ENCODE data around the gene SAP30BP. TPM values are rescaled to one million over a fixed set of nuclear protein-coding genes. Genes with fewer than 3 reads are reported as not detected.

The SAP30BP gene
- total and polyA plus RNA-seq, 10 of the 15 experiments (the other 5 are each of a cell fraction or from before 2014, with no cell fraction given), result 57.9 to 166 (median 94.5) TPM

DNA sequence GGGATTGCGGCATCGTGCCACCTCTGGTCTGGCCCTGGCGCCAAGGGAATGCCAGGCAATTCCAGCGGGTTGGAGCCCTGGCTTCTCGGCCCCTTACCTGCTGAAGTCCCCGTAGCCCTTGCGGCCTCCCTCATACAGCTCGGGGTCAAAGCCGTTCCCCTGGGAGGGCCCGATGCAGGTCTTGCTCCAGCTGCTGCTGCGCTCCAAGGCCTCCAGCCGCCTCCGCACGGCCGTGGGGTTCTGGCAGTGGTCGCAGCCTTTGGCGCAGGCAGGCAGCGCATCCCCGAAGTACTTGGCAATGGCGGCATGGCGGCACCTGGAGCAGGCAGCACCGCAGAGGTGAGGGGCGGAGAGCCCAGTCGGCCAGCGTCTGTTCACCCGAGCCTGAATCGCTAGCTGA lies 35.8 kb upstream of the SAP30BP start (continued):
- TF ChIP-seq EP300 (IDR thresholded peaks at IDR 0.05; ENCODE audit: borderline replicate concordance in 1 of 2, control insufficient read depth in 1 of 2, low read depth in 2 of 2, low read length in 2 of 2) (no peak), PAX8 (IDR thresholded peaks at IDR 0.05) (no peak), ZNF207 (IDR thresholded peaks at IDR 0.05; ENCODE audit: borderline replicate concordance) (no peak), KLF5 (IDR thresholded peaks at IDR 0.05; ENCODE audit: partially characterized antibody) (no peak), HCFC1 (IDR thresholded peaks at IDR 0.05; ENCODE audit: low read length) (no peak), NFIC (IDR thresholded peaks at IDR 0.05; ENCODE audit: low read depth, low read length) (no peak)
- TF ChIP-seq, protein P1, sequence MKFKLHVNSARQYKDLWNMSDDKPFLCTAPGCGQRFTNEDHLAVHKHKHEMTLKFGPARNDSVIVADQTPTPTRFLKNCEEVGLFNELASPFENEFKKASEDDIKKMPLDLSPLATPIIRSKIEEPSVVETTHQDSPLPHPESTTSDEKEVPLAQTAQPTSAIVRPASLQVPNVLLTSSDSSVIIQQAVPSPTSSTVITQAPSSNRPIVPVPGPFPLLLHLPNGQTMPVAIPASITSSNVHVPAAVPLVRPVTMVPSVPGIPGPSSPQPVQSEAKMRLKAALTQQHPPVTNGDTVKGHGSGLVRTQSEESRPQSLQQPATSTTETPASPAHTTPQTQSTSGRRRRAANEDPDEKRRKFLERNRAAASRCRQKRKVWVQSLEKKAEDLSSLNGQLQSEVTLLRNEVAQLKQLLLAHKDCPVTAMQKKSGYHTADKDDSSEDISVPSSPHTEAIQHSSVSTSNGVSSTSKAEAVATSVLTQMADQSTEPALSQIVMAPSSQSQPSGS (IDR thresholded peaks at IDR 0.05; ENCODE audit: low read length), result no peak

DNA sequence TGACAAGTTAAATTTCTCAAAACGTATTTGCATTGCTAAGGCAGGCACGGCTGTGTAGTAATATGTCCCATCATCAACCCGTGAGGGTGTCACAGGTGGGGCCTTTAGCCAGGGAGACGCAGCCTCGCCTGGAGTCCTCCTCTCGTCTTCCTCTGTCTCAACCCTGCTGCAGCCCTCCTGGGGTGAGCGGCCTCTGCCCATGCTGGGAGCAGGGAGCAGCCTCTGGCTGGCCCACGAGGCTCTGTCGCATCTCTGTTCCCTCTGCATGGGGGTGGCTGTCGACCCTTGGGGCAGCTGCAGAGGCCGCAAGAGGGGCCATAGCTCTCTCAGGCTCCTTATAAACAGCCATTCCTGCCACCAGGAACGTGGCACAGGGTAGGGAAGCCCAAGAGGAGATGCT lies 34.7 kb upstream of the SAP30BP start:
- FAIRE-seq (peak; percentile 7), ATAC-seq (no peak), DNase-seq (ENCODE audit: low read depth, low spot score) (no peak)
- Histone ChIP-seq H3K9me3 (replicated peaks; ENCODE audit: control insufficient read depth, insufficient read depth, low read length) (no peaks in the 10 kb centered on the region), H3K36me3 (ENCODE audit: control insufficient read depth in 2 of 2, insufficient read depth in 2 of 2, low read length in 1 of 2) (peaks cover 0 to 2% of the 10 kb centered on the region in 2 experiments; a peak in 2 of 4 replicates), H4K20me1 (ENCODE audit: control insufficient read depth, insufficient read depth) (no peaks in the 10 kb centered on the region; the same call in 1 of the 2 replicates), H3K4me2 (ENCODE audit: control insufficient read depth, insufficient read depth) (no peak overlapping the region), H3K4me3 (no peak overlapping the region), H2AFZ (ENCODE audit: control insufficient read depth, low read depth, low read length) (no peak overlapping the region), H3K27ac (ENCODE audit: control insufficient read depth, insufficient read depth) (no peak overlapping the region), H3K27me3 (replicated peaks in 1 of 2; ENCODE audit: control insufficient read depth in 2 of 2, insufficient read depth in 2 of 2, low read length in 1 of 2) (no peaks in the 10 kb centered on the region), H3K79me2 (ENCODE audit: control insufficient read depth, insufficient read depth, low read length) (no peaks in the 10 kb centered on the region), H3K9ac (ENCODE audit: control insufficient read depth, insufficient read depth, low read length) (no peak overlapping the region; the same call in 1 of the 2 replicates), H3K4me1 (ENCODE audit: control insufficient read depth, insufficient read depth, low read length) (peaks cover 8% of the 10 kb centered on the region)
- BruUV-seq (replicated peaks), result no TSS peak
- ChIA-PET CTCF (interaction anchor here (0.6 to 13.0 kb wide), 39 partner anchors 9 to 471 kb away, joined by 3 to 349 read pairs (median 7); partner anchors contain the start of genes GALK1, RECQL5, SAP30BP and SLC25A19), SMC1A (ENCODE audit: uncharacterized antibody, unreplicated experiment) (interaction anchor here (0.8 to 4.3 kb wide), 16 partner anchors 10 to 130 kb away, joined by 3 to 44 read pairs (median 8); partner anchors contain the start of genes RECQL5 and SAP30BP), RAD21 (ENCODE audit: unreplicated experiment) (interaction anchor here (0.7 to 6.3 kb wide), 17 partner anchors 13 to 206 kb away, joined by 3 to 148 read pairs (median 6); partner anchors contain the start of genes LLGL2 and TSEN54), POLR2A (interaction anchor here (1.0 to 1.9 kb wide), 6 partner anchors 14 to 115 kb away, joined by 3 to 4 read pairs (median 3); a partner anchor contains a TSS)
- in situ Hi-C loops (cut with MboI) (loop anchor here (10.0 kb wide), 1 partner anchor 112 kb away; no protein-coding TSS in a partner anchor), intact Hi-C loops (cut with micrococcal nuclease; ENCODE audit: unreplicated experiment) (no loop called here)
- WGBS (ENCODE audit: insufficient coverage, insufficient replicate concordance, low lambda C conversion rate, missing lambda C conversion rate), result 60% methylated on average over 12 of the region's 12 CpGs
- no peak for TF ChIP-seq NR2F1 (conservative IDR thresholded peaks at IDR 0.05)
- TF ChIP-seq WRNIP1 (IDR thresholded peaks at IDR 0.05; ENCODE audit: borderline replicate concordance, low read depth, low read length), result no peak
- no peak for TF ChIP-seq YBX1 (IDR thresholded peaks at IDR 0.05)
- TF ChIP-seq, protein P2, sequence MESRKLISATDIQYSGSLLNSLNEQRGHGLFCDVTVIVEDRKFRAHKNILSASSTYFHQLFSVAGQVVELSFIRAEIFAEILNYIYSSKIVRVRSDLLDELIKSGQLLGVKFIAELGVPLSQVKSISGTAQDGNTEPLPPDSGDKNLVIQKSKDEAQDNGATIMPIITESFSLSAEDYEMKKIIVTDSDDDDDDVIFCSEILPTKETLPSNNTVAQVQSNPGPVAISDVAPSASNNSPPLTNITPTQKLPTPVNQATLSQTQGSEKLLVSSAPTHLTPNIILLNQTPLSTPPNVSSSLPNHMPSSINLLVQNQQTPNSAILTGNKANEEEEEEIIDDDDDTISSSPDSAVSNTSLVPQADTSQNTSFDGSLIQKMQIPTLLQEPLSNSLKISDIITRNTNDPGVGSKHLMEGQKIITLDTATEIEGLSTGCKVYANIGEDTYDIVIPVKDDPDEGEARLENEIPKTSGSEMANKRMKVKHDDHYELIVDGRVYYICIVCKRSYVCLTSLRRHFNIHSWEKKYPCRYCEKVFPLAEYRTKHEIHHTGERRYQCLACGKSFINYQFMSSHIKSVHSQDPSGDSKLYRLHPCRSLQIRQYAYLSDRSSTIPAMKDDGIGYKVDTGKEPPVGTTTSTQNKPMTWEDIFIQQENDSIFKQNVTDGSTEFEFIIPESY (IDR thresholded peaks at IDR 0.05), result no peak
- no peak for TF ChIP-seq BACH1 (IDR thresholded peaks at IDR 0.05; ENCODE audit: borderline replicate concordance)
- TF ChIP-seq JUNB (IDR thresholded peaks at IDR 0.05), result no peak
- TF ChIP-seq, protein P3, sequence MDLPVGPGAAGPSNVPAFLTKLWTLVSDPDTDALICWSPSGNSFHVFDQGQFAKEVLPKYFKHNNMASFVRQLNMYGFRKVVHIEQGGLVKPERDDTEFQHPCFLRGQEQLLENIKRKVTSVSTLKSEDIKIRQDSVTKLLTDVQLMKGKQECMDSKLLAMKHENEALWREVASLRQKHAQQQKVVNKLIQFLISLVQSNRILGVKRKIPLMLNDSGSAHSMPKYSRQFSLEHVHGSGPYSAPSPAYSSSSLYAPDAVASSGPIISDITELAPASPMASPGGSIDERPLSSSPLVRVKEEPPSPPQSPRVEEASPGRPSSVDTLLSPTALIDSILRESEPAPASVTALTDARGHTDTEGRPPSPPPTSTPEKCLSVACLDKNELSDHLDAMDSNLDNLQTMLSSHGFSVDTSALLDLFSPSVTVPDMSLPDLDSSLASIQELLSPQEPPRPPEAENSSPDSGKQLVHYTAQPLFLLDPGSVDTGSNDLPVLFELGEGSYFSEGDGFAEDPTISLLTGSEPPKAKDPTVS (IDR thresholded peaks at IDR 0.05; ENCODE audit: low read depth, low read length), result no peak
- TF ChIP-seq, protein P4, sequence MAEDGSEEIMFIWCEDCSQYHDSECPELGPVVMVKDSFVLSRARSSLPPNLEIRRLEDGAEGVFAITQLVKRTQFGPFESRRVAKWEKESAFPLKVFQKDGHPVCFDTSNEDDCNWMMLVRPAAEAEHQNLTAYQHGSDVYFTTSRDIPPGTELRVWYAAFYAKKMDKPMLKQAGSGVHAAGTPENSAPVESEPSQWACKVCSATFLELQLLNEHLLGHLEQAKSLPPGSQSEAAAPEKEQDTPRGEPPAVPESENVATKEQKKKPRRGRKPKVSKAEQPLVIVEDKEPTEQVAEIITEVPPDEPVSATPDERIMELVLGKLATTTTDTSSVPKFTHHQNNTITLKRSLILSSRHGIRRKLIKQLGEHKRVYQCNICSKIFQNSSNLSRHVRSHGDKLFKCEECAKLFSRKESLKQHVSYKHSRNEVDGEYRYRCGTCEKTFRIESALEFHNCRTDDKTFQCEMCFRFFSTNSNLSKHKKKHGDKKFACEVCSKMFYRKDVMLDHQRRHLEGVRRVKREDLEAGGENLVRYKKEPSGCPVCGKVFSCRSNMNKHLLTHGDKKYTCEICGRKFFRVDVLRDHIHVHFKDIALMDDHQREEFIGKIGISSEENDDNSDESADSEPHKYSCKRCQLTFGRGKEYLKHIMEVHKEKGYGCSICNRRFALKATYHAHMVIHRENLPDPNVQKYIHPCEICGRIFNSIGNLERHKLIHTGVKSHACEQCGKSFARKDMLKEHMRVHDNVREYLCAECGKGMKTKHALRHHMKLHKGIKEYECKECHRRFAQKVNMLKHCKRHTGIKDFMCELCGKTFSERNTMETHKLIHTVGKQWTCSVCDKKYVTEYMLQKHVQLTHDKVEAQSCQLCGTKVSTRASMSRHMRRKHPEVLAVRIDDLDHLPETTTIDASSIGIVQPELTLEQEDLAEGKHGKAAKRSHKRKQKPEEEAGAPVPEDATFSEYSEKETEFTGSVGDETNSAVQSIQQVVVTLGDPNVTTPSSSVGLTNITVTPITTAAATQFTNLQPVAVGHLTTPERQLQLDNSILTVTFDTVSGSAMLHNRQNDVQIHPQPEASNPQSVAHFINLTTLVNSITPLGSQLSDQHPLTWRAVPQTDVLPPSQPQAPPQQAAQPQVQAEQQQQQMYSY (CRISPR knock-in tag; IDR thresholded peaks at IDR 0.05), result no peak
